ENCODE data around the gene GADD45GIP1.

Gene GADD45GIP1

DNA sequence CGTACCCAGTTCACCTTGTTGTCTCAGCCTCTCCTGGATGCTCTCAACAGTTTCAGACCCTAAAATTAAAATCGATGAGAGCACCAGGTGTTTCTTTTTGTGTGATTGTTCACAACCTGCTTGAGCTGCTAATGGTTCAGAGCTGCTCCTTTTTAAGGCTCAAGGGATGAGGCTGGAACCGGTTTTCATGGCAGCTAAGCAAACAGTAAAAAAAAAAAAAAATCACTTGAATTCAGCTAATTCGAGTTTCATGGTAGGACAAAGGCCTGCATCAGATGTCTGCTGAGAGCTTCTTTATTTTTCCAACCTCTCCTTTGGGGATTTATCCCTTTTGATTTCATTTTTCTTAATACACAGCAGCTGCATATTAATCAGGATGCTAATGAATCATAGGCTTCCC lies 44.5 kb downstream of the GADD45GIP1 start:
- no peak for DNase-seq (ENCODE audit: low read depth in 2 of 2)

DNA sequence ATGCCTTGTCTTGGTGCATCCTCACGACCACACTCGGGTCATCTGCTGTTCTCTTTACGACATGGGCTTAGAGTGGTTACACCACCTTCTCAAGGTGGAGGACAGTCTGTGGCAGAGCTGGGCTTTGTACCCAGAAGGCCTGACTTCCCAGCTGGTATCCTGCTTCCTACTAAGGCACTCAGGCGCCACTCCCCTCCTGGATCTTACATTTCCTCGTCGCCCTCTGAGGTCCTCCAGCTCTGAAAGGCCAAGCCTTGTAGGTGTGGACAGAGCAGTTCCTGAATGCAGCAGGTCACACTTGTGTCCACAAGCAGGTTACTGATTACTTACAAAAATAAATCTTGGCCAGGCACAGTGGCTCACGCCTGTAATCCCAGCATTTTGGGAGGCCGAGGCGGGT lies 49.9 kb downstream of the GADD45GIP1 start:
- no peak for DNase-seq (ENCODE audit: low read depth in 2 of 2)

Measured in stimulated activated CD8-positive, alpha-beta memory T cell treated with anti-CD3 and anti-CD28 coated beads, Interleukin-7, amount 100 ng/mL, for 1 hour (primary cell).